GM18951 (cell line): ENCODE results near the gene FAM3A.
A peak's percentile ranks its signal among the peaks of the same experiment; 100 is the strongest.
"Not testable (repeated sequence)": the region's sequence is repeated elsewhere in the genome, so short reads cannot be mapped to it uniquely, and the experiment has no call there.

Experiments used
- POLR2A ChIP-seq: IDR thresholded peaks from 4 replicates; pipeline ENCODE4 v1.6.1; 2011; ENCODE audit warnings: mild to moderate bottlenecking; ENCODE audit not compliant: insufficient read length, insufficient read depth; ENCODE audit errors: extremely low read depth
- in situ Hi-C: fragments of 300-500 bp; cut with MboI; formaldehyde crosslinking; loops from one replicate; pipeline ENCODE4 v1.12.0; 2022; ENCODE audit warnings: low sequenced_read_pairs, mixed read lengths, inconsistent platforms; ENCODE audit not compliant: unreplicated experiment

Gene FAM3A

DNA sequence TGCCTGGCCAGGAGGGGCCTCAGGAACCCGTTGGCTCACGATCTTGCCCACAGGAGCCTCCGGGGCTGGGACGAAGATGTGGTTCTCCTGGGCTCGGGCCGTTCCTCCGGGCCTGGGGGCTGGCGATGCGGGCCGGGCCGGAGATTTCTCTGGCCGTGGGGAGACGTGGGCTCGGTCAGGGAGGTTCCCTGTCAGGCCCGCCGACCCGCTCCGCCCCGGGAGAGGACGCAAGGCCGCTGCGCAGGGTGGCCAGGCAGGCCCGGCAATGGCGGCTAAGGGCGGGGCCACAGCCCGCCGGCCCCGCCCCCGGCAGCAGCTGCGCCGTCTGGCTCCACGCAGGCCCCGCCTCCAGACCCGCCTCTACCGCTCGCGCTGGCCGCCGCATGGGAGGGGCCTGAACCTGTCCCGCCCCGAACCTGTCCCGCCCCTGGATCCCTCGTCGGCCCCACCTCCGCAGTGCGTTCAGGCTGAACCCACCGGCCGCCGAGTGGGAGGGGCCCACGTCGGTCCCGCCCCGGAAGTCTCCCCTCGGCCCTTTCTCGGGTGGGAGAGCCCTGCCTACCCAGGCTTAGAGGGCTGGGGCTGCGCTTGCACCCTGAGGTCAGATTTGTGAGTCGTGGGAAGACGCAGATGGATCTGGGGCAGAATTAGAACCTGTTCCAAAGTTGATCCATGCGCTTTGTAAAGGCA, at the start of gene FAM3A:
Gene FAM3A, minus strand, starts transcription at position 267 of the 690 bp plus-strand sequence. CDS start 460 bp downstream, outside the sequence.
- peak; percentile 76 for TF ChIP-seq POLR2A
- in situ Hi-C loops = no loop called here

DNA sequence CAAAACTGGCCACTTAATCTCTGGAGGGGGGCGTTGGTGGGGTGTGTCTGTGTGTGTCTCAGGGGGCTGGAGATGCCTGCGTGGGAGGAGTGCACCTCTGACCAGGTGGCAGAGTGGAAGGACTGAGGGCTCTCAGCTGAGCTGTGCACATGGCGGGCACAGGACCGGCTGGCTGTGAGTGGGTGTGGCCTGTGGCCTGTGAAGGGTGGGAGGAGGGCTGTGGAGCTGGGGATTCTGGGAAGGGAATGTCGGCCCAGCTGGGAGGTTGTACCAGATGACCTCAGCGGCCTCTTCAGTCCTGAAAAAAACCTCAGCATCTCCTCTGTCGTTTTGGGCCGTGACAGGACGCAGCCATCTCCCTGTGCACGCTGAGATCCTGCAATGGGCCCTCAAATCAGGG, 46.3 kb upstream of the FAM3A start:
- in situ Hi-C loops = not testable (repeated sequence)

DNA sequence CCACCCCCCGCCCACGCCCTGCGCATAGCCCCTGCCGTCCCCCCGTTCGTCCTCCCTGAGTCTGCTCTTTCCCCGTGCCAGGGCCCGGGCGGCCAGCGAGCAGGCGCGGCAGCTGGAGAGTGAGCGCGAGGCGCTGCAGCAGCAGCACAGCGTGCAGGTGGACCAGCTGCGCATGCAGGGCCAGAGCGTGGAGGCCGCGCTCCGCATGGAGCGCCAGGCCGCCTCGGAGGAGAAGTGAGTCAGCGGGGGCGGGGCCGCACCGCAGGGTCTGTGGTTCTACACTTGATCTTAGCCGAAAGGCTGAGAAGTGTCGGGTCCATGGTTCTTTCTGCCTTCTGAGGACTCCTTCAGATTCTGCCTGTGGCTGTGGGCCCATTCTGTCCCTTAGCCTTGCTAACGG, 44.3 kb upstream of the FAM3A start:
- in situ Hi-C loops = not testable (repeated sequence)

- in situ Hi-C loops = not testable (repeated sequence)
Observed at GRCh38 chrX:154558896-154559295, 42.9 kb upstream of the FAM3A start.

DNA sequence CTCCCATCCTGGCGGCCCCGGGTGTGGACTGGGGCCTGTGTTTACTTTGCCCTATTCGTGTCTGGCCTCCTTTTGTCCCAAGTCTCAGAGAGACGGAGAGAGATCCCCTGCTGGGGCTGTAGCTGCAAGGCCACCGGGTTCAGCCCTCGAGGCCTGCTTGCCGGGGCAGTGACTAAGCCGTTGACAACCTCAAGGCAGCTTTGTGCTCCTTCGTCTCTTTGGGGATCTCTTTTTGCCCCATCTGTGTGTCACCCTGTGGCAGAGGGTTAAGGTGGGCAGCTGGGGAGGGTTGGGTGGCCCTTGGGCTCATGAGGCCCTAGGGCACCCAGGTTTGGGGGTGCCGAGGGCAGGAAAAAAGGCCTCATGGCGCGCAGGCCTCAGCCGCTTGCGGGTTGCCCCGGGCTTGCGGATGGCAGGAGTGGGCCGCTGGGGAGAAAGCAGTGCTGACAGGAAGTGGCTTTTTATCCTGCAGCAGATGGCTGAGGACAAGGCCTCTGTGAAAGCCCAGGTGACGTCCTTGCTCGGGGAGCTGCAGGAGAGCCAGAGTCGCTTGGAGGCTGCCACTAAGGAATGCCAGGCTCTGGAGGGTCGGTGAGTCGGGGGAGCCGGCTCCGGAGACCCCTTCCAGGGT, 42.1 kb upstream of the FAM3A start:
- in situ Hi-C loops = not testable (repeated sequence)

DNA sequence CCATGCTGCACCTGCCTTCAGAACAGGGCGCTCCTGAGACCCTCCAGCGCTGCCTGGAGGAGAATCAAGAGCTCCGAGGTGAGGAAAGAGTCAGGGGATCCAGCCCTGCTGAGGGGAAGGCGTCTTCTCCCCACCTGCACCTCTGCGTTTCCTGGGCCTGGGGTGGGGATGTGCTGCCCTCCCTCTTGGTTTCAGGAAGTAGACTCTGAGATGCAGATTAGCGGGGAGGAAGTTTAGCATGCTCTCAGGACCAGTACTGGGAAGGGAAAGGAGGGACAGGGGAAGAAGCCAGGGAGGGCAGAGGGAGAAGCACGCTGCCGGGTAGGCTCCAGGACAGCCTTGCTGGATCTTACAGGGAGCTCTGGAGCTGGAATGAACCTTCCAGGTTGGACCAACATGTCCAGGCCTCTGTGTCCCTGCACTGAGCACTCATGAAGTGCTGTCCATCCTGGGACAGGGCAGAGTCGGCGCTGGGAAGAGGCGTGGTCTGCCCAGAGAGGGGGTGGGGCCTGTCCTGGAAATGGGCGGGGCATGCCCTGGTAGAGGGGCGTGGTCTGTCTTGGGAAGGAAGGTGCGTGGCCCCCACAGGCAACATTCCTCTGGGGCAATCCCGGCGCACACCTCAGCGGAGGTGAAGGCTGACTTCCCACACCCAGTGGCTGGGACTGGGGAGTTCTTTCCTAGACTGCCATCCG, 36.2 kb upstream of the FAM3A start:
- in situ Hi-C loops = not testable (repeated sequence)

DNA sequence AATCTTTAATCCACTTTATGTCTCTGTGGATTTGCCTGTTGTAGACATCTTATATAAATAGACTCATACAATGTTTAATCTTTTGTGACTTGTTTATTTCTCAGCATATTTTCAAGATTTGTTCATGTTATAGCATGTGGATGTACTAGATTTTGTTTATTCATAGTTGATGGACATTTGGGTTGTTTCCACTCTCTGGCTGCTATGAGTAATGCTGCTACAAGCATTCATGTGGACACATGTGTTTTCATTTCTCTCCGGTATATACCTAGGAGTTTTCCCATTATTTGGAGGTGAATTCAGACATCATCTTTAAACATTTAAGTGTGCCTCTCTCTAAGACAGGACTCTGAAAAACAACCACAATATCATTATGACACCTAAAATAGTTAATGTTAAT, 33.7 kb upstream of the FAM3A start:
- TF ChIP-seq POLR2A = no peak
- in situ Hi-C loops = loop anchor here (25.0 kb wide), 2 partner anchors 537 to 1587 kb away; partner anchors contain the start of gene IRAK1

DNA sequence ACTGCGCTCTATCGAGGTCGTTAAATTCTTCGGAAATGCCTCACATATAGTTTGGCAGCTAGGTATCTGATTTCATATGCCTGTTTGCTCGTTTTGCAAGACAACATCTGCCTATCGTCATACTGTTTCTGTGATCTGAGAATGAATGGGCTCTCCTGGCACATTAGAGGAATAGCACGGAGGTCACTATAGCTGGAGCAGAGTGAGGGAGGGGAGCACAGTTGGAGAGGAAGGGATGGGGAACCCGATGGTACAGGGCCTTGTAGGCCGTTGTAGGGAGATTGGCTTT, 31.9 kb upstream of the FAM3A start:
- no peak for TF ChIP-seq POLR2A
- in situ Hi-C loops = loop anchor here (25.0 kb wide), 2 partner anchors 536 to 1586 kb away; partner anchors contain the start of gene IRAK1

DNA sequence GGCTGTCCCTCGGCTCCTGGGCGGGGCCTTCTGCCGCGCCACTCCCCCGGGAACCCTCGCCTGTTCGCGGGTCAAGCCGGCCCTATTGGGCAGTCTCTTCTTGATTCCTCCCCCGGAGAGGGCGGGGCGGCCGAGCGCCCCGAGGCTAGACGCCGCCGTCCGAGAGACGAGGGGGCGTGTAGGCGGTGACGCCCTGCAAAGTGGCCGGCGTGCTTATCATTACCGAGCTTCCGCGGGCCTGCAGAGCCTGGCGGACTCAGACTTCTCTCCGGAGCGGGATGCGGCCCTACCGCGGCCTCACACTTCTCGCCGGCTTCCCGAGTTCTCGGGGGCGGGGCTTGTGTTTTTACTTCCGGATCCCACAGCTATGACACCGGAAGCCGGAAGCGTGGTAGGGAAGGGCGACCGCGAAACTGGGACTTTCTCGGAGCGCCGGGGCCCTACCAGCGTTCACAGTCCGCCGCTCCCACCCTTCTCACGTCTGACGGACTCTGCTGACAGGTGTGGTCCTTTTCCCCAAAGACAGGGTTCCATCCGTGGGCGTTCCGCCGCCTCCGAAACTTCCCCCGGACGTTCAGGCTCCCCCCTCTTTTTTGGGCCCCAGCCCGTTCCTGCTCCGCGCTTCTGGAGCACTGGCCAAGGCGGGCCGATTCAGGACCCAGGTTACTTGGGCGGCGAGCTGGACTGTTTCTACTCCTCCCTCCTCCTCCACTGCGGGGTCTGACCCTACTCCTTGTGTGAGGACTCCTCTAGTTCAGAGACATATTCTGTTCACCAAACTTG, 31.4 kb upstream of the FAM3A start, which contains the start of gene IKBKG:
Gene IKBKG, plus strand, starts transcription at position 376 of the 783 bp plus-strand sequence. CDS start 4,383 bp downstream, outside the sequence.
- peak; percentile 63 for TF ChIP-seq POLR2A
- in situ Hi-C loops = loop anchor here (25.0 kb wide), 2 partner anchors 535 to 1585 kb away; partner anchors contain the start of gene IRAK1

DNA sequence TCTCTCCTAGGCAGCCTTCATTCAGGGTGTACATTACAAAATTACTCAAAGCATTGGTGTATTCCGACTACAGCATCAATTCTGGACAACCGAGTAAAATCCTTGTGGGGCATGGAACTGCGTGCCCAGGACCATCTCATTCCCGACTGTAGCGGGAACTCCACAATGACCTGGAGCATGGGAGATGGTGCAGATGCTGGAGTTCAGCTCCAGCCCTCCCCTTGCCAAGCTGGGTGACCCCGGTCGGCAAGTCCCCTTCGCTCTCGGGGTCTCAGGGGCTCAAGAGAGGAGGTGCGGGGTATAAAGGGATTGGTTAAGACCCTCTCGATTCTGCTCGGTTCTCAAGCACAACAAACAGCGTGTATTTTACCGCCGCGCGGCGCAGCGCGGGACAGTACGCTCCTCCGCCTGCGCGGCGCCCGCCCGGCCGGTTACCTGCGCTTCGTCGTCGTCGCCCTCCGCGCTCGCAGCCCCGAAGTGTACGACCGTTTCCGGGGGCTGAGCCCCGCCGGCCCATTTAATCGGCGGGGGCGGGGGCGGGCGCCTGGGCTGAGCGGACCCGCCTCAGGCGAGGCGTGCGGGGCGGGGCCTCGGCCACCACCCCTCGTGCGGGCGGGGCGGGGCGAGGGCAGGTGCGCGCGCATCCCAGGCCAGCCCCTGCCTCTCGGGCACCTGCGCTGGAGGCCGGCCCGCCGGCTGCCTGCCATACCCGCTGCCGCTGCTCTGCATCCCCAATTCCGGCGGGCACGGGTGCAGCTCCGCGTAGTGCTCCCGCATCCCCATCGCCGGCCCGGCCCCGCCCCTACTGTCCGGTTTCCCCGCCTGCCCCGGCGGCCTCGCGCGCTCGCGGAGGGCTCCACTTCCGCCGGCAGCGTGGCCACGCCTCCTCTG, 30.6 kb upstream of the FAM3A start, which contains the start of gene G6PD:
Gene G6PD, minus strand, starts transcription at position 493 of the 891 bp plus-strand sequence. CDS start 691 bp downstream, outside the sequence.
- TF ChIP-seq POLR2A = peak; percentile 79
- in situ Hi-C loops = loop anchor here (25.0 kb wide), 2 partner anchors 534 to 1584 kb away; partner anchors contain the start of gene IRAK1

- TF ChIP-seq POLR2A = no peak
- in situ Hi-C loops = loop anchor here (25.0 kb wide), 2 partner anchors 533 to 1583 kb away; partner anchors contain the start of gene IRAK1
Observed at GRCh38 chrX:154545673-154546274, 29.7 kb upstream of the FAM3A start.

DNA sequence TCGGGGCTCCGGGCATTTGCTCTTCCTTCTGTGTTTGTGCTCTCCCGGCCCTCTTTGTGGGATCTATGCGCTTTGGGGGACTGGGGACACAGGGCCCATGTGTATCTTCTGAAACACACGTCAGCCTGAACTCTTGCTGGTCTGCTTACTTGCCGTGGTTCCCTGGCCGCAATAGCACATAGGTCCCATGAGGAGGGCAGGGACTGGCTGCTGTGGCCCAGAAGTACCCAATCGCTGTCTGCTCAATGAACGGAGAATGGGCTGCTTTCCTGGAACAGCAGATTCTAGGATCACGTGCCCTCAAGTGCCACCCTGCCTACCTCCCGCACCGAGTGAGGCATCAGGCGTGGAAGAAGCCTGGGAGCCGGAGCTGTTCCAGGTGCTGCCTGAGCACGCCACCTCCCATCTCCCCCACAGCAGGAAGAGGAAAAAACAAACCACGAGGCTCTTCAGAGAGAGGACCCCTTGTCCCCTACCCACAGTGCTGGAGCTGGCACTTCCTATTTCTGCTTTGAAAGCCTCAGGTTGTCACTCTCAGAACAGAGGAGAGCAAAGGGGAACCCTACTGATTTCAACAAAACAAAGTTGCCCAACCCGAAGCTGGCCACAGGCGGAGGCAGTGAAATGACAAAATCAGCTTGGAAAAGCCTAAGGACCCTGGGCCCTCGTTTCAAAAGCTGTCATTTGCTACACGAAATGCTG, 26.8 kb upstream of the FAM3A start:
- no peak for TF ChIP-seq POLR2A
- in situ Hi-C loops = loop anchor here (25.0 kb wide), 2 partner anchors 531 to 1581 kb away; partner anchors contain the start of gene IRAK1
